NOMO-1 treated with DMSO at 0.1 percent for 48 hours (cell line): Measurements from ENCODE around the gene KMT2B.
A peak's percentile ranks its signal among the peaks of the same experiment; 100 is the strongest.
"Not testable (repeated sequence)": the region's sequence is repeated elsewhere in the genome, so short reads cannot be mapped to it uniquely, and the experiment has no call there.

ENCODE experiments used
- DNase-seq: peaks from one replicate; lab custom pipeline; 2025; ENCODE audit not compliant: unreplicated experiment; lab: John Stamatoyannopoulos, UW

Gene KMT2B

GRCh38 chr19:35755550-35756376, 38.0 kb downstream of the KMT2B start:
- DNase-seq, result no peak

- DNase-seq, result no peak
Measured at GRCh38 chr19:35756377-35757230, 38.8 kb downstream of the KMT2B start, which contains the start of gene HSPB6. Gene HSPB6, minus strand, starts transcription at chr19:35757029. Its CDS starts 21 bp downstream, at chr19:35757008.

- DNase-seq, result no peak
Measured at GRCh38 chr19:35757231-35757748, 39.5 kb downstream of the KMT2B start.

GRCh38 chr19:35757749-35758608, 40.2 kb downstream of the KMT2B start, which contains the start of gene PROSER3:
Gene PROSER3, plus strand, starts transcription at chr19:35758176. Its CDS starts 40 bp downstream, at chr19:35758216.
- peak; percentile 99 for DNase-seq

GRCh38 chr19:35759697-35760096, 41.9 kb downstream of the KMT2B start:
- DNase-seq, result no peak

- DNase-seq, result no peak
Measured at GRCh38 chr19:35760711-35761349, 43.0 kb downstream of the KMT2B start.

- no peak for DNase-seq
Measured at GRCh38 chr19:35764432-35765315, 46.9 kb downstream of the KMT2B start.

GRCh38 chr19:35766571-35767104, 48.8 kb downstream of the KMT2B start:
- DNase-seq, result no peak

GRCh38 chr19:35767288-35768081, 49.7 kb downstream of the KMT2B start:
- no peak for DNase-seq

GRCh38 chr19:35768082-35768421, 50.2 kb downstream of the KMT2B start:
- DNase-seq, result no peak

GRCh38 chr19:35772362-35772761, 54.6 kb downstream of the KMT2B start:
- DNase-seq, result not testable (repeated sequence)

- no peak for DNase-seq
Measured at GRCh38 chr19:35773020-35773806, 55.4 kb downstream of the KMT2B start.

GRCh38 chr19:35774274-35775045, 56.7 kb downstream of the KMT2B start:
- DNase-seq, result no peak

- no peak for DNase-seq
Measured at GRCh38 chr19:35775046-35775297, 57.2 kb downstream of the KMT2B start.

- peak; percentile 98 for DNase-seq
Measured at GRCh38 chr19:35775298-35776101, 57.7 kb downstream of the KMT2B start, which contains the start of gene ARHGAP33. Gene ARHGAP33, plus strand, starts transcription at chr19:35775564. Its CDS starts 95 bp downstream, at chr19:35775659.
